PC-3 (cell line): Measurements from ENCODE around the gene GTF2H1. TPM values are rescaled to one million over a fixed set of nuclear protein-coding genes. Genes with fewer than 3 reads are reported as not detected.

Experiments
- ATAC-seq: fragments of 200-7000 bp; cut with Tn5 transposase; 2 replicates; pipeline ENCODE4 v1.9.1; 2020; ENCODE audit warnings: mild to moderate bottlenecking, moderate library complexity
- BruUV-seq: library from RNA; stranded (reverse); fragments of 400-500 nt; replicated peaks from 2 replicates; lab custom pipeline; 2021; lab: Mats Ljungman, UMichigan
- CTCF ChIA-PET: fragments of 300-600 bp; sonication (Branson Sonifier 250); formaldehyde crosslinking; loops from one replicate; lab custom pipeline; 2022; ENCODE audit warnings: antibody characterized with exemption; lab: Charles Lee
- POLR2A ChIA-PET: fragments of 300-600 bp; sonication (Branson Sonifier 250); formaldehyde crosslinking; loops from one replicate; lab custom pipeline; 2022; ENCODE audit warnings: antibody characterized with exemption; ENCODE audit not compliant: unreplicated experiment; lab: Charles Lee
- DNase-seq: peaks from one replicate; pipeline ENCODE4 v3.0.0-alpha.2; 2015
- H2AFZ ChIP-seq: fragments of 300-600 bp; sonication (generic); 2 replicates; pipeline ENCODE4 v1.6.0; 2016; ENCODE audit warnings: antibody characterized with exemption, low read length
- H3F3A ChIP-seq: fragments of 300-600 bp; sonication (generic); one replicate; pipeline ENCODE4 v1.6.0; 2017; ENCODE audit warnings: antibody characterized with exemption, low read length, control low read depth, mild to moderate bottlenecking; ENCODE audit not compliant: unreplicated experiment
- H3K27ac ChIP-seq: fragments of 300-600 bp; sonication (generic); 2 replicates; pipeline ENCODE4 v1.5.1; 2016; ENCODE audit warnings: mild to moderate bottlenecking, low read length
- H3K27me3 ChIP-seq: fragments of 300-600 bp; sonication (generic); 2 replicates; pipeline ENCODE4 v1.6.1; 2016; ENCODE audit warnings: low read length, mixed read lengths
- H3K36me3 ChIP-seq: fragments of 300-600 bp; sonication (generic); 2 replicates; pipeline ENCODE4 v1.6.1; 2016; ENCODE audit warnings: low read depth, mixed run types, low read length, mixed read lengths
- H3K4me1 ChIP-seq: fragments of 300-600 bp; sonication (generic); 2 replicates; pipeline ENCODE4 v1.5.1; 2016; ENCODE audit warnings: low read length; ENCODE audit not compliant: insufficient read depth
- H3K4me2 ChIP-seq: fragments of 300-600 bp; sonication (generic); 2 replicates; pipeline ENCODE4 v1.6.0; 2016; ENCODE audit warnings: low read length
- H3K4me3 ChIP-seq: fragments of 300-600 bp; sonication (generic); 2 replicates; pipeline ENCODE4 v1.5.1; 2016; ENCODE audit warnings: mild to moderate bottlenecking, low read length, mixed read lengths
- H3K79me2 ChIP-seq: fragments of 300-600 bp; sonication (generic); 2 replicates; pipeline ENCODE4 v1.6.1; 2017; ENCODE audit warnings: low read length, mixed read lengths
- H3K9ac ChIP-seq: fragments of 300-600 bp; sonication (generic); 2 replicates; pipeline ENCODE4 v1.6.0; 2016; ENCODE audit warnings: mild to moderate bottlenecking, low read length
- H3K9me2 ChIP-seq: fragments of 300-600 bp; sonication (generic); replicated peaks from 2 replicates; pipeline ENCODE4 v1.6.1; 2016; ENCODE audit warnings: mixed run types, low read length, mixed read lengths
- H3K9me3 ChIP-seq: fragments of 300-600 bp; sonication (generic); 2 replicates; pipeline ENCODE4 v1.6.1; 2016; ENCODE audit warnings: low read length, mixed read lengths
- H4K20me1 ChIP-seq: fragments of 300-600 bp; sonication (generic); 2 replicates; pipeline ENCODE4 v1.6.1; 2016; ENCODE audit warnings: low read length, mixed read lengths
- CTCF ChIP-seq: fragments of 300-600 bp; sonication (generic); conservative IDR thresholded peaks from 2 replicates; pipeline ENCODE4 v1.5.1; 2017; ENCODE audit warnings: antibody characterized with exemption, low read depth, mild to moderate bottlenecking, low read length
- EZH2 ChIP-seq: fragments of 300-600 bp; sonication (generic); IDR thresholded peaks from one replicate; pipeline ENCODE4 v1.6.1; 2017; ENCODE audit warnings: antibody characterized with exemption, mild to moderate bottlenecking, low read length; ENCODE audit not compliant: unreplicated experiment
- EZH2phosphoT487 ChIP-seq: fragments of 300-600 bp; sonication (generic); IDR thresholded peaks from 2 replicates; pipeline ENCODE4 v1.6.1; 2018; ENCODE audit warnings: mild to moderate bottlenecking, antibody characterized with exemption, low read length, borderline replicate concordance
- intact Hi-C: fragments of 100-400 bp; cut with micrococcal nuclease; formaldehyde crosslinking; loops from 2 replicates; pipeline ENCODE4 v1.9.0; 2023
- total RNA-seq: library from RNA; depleted of rRNA; stranded (reverse); fragments of >200 nt; gene quantifications from 2 replicates; pipeline ENCODE4 v1.2.3, GENCODE V29; 2014

The GTF2H1 gene
- total RNA-seq, 1 experiment from 2014 or later, result 32.7 TPM

- BruUV-seq, result no TSS peak
- peaks cover 45% of the 10 kb centered on the region for H3K36me3 ChIP-seq
Measured at GRCh38 chr11:18295316-18295715, 27.1 kb upstream of the GTF2H1 start.

GRCh38 chr11:18299721-18300120, 22.6 kb upstream of the GTF2H1 start:
- Histone ChIP-seq H3K79me2 (no peaks in the 10 kb centered on the region), H3K4me2 (no peak overlapping the region), H3K4me1 (no peaks in the 10 kb centered on the region), H3K36me3 (peaks cover 35% of the 10 kb centered on the region), H2AFZ (no peak overlapping the region), H3K9me3 (no peaks in the 10 kb centered on the region), H3K27ac (no peak overlapping the region), H3F3A (no peaks in the 10 kb centered on the region), H4K20me1 (no peaks in the 10 kb centered on the region), H3K9ac (no peak overlapping the region), H3K9me2 (no peaks in the 10 kb centered on the region), H3K27me3 (no peaks in the 10 kb centered on the region), H3K4me3 (no peak overlapping the region)
- DNase-seq, result no peak
- BruUV-seq, result no TSS peak
- ChIA-PET POLR2A (no interaction called here), CTCF (no interaction called here)
- TF ChIP-seq CTCF (no peak), EZH2 (no peak), EZH2phosphoT487 (no peak)
- ATAC-seq, result no peak
- intact Hi-C loops, result no loop called here

More at GRCh38 chr11:18295316-18295715, 27.1 kb upstream of the GTF2H1 start:
- intact Hi-C loops, result no loop called here
- POLR2A ChIA-PET, result no interaction called here
- H3K9me3 ChIP-seq, result no peaks in the 10 kb centered on the region
- no peaks in the 10 kb centered on the region for H4K20me1 ChIP-seq
- no peak overlapping the region for H3K9ac ChIP-seq
- H3K4me2 ChIP-seq, result no peak overlapping the region
- H3K27me3 ChIP-seq, result no peaks in the 10 kb centered on the region
- no peak for ATAC-seq
- H3K27ac ChIP-seq, result no peak overlapping the region
- H3K4me1 ChIP-seq, result no peaks in the 10 kb centered on the region
- TF ChIP-seq EZH2, result no peak
- no peak for TF ChIP-seq EZH2phosphoT487
- no peak for TF ChIP-seq CTCF
- no peaks in the 10 kb centered on the region for H3K79me2 ChIP-seq
- no peak overlapping the region for H2AFZ ChIP-seq
- no peak for DNase-seq
- CTCF ChIA-PET, result no interaction called here
- no peaks in the 10 kb centered on the region for H3F3A ChIP-seq
- no peaks in the 10 kb centered on the region for H3K9me2 ChIP-seq
- H3K4me3 ChIP-seq, result no peak overlapping the region

- ATAC-seq, result no peak
- peaks cover 11% of the 10 kb centered on the region; the same call in 1 of the 2 replicates for H3K36me3 ChIP-seq
- BruUV-seq, result no TSS peak
Measured at GRCh38 chr11:18304745-18305144, 17.6 kb upstream of the GTF2H1 start.

More at GRCh38 chr11:18304745-18305144, 17.6 kb upstream of the GTF2H1 start:
- POLR2A ChIA-PET, result no interaction called here
- Histone ChIP-seq H3K9ac (no peak overlapping the region), H3K4me2 (no peak overlapping the region), H3K4me1 (no peaks in the 10 kb centered on the region), H3K4me3 (no peak overlapping the region), H3K27ac (no peak overlapping the region), H2AFZ (no peak overlapping the region), H3K9me3 (no peaks in the 10 kb centered on the region), H4K20me1 (no peaks in the 10 kb centered on the region), H3K9me2 (no peaks in the 10 kb centered on the region), H3K27me3 (no peaks in the 10 kb centered on the region), H3F3A (no peaks in the 10 kb centered on the region), H3K79me2 (no peaks in the 10 kb centered on the region)
- TF ChIP-seq CTCF, result no peak
- no peak for TF ChIP-seq EZH2
- no peak for TF ChIP-seq EZH2phosphoT487
- CTCF ChIA-PET, result no interaction called here
- no peak for DNase-seq
- intact Hi-C loops, result no loop called here
